ENCODE measurements around the gene ESF1. TPM values are rescaled to one million over a fixed set of nuclear protein-coding genes. Genes with fewer than 3 reads are reported as not detected.

Gene ESF1
- total and polyA plus RNA-seq, 8 donors, result 11.3 to 32.4 (median 26.0) TPM

- no peak for TF ChIP-seq CTCF (IDR thresholded peaks at IDR 0.05)
- Histone ChIP-seq H3K27me3 (peaks cover 0 to 6% of the 10 kb centered on the region in 2 donors), H3K27ac (no peak overlapping the region), H3K36me3 (no peaks in the 10 kb centered on the region), H3K4me3 (no peak overlapping the region), H3K9me3 (no peaks in the 10 kb centered on the region), H3K4me1 (peaks cover 0 to 7% of the 10 kb centered on the region in 2 donors)
- ATAC-seq, result no peak
- intact Hi-C loops (cut with DNase I), result loop anchor here in 1 of 2 donors (10.0 kb wide), 1 partner anchor 230 kb away; no protein-coding TSS in a partner anchor
- DNase-seq, result no peak
Measured at GRCh38 chr20:13824459-13824858, 39.7 kb upstream of the ESF1 start.

GRCh38 chr20:13822459-13822858 is 37.7 kb upstream of the ESF1 start:
- TF ChIP-seq CTCF (IDR thresholded peaks at IDR 0.05), result no peak
- Histone ChIP-seq H3K4me1 (peaks cover 0 to 7% of the 10 kb centered on the region in 2 donors), H3K27me3 (no peaks in the 10 kb centered on the region), H3K27ac (no peak overlapping the region), H3K4me3 (no peak overlapping the region), H3K36me3 (peaks cover 0 to 14% of the 10 kb centered on the region in 2 donors), H3K9me3 (no peaks in the 10 kb centered on the region)
- intact Hi-C loops (cut with DNase I), result loop anchor here in 1 of 2 donors (10.0 kb wide), 1 partner anchor 232 kb away; no protein-coding TSS in a partner anchor
- ATAC-seq, result no peak
- DNase-seq, result no peak

GRCh38 chr20:13821876-13822275 is 37.2 kb upstream of the ESF1 start:
- no peak overlapping the region for H3K27ac ChIP-seq
- DNase-seq, result no peak
- intact Hi-C loops (cut with DNase I), result loop anchor here in 1 of 2 donors (10.0 kb wide), 1 partner anchor 233 kb away; no protein-coding TSS in a partner anchor
- no peaks in the 10 kb centered on the region for H3K27me3 ChIP-seq
- peaks cover 0 to 7% of the 10 kb centered on the region in 2 donors for H3K4me1 ChIP-seq
- H3K36me3 ChIP-seq, result peaks cover 0 to 20% of the 10 kb centered on the region in 2 donors
- peak; percentile 85 for ATAC-seq
- H3K4me3 ChIP-seq, result no peak overlapping the region
- TF ChIP-seq CTCF (IDR thresholded peaks at IDR 0.05), result no peak
- no peaks in the 10 kb centered on the region for H3K9me3 ChIP-seq

- peak; percentile 83 for ATAC-seq
- no peaks in the 10 kb centered on the region for H3K27me3 ChIP-seq
- peaks cover 0 to 37% of the 10 kb centered on the region in 2 donors for H3K36me3 ChIP-seq
- TF ChIP-seq CTCF (IDR thresholded peaks at IDR 0.05), result peak; percentile 37 to 73
- intact Hi-C loops (cut with DNase I), result loop anchor here in 1 of 2 donors (10.0 kb wide), 1 partner anchor 235 kb away; no protein-coding TSS in a partner anchor
- H3K4me1 ChIP-seq, result peaks cover 0 to 7% of the 10 kb centered on the region in 2 donors
- peak in 2 of 4 donors; percentile 10 to 40 for DNase-seq
- H3K4me3 ChIP-seq, result no peak overlapping the region
- H3K9me3 ChIP-seq, result no peaks in the 10 kb centered on the region
- H3K27ac ChIP-seq, result no peak overlapping the region
Measured at GRCh38 chr20:13819885-13820645, 35.3 kb upstream of the ESF1 start.

- no peak for TF ChIP-seq CTCF (IDR thresholded peaks at IDR 0.05)
- peaks cover 0 to 64% of the 10 kb centered on the region in 2 donors for H3K36me3 ChIP-seq
- H3K9me3 ChIP-seq, result no peaks in the 10 kb centered on the region
- H3K27me3 ChIP-seq, result no peaks in the 10 kb centered on the region
- H3K4me1 ChIP-seq, result peaks cover 0 to 3% of the 10 kb centered on the region in 2 donors
- DNase-seq (no peak), ATAC-seq (no peak)
- H3K27ac ChIP-seq, result no peak overlapping the region
- no peak overlapping the region for H3K4me3 ChIP-seq
- intact Hi-C loops (cut with DNase I), result no loop called here
Measured at GRCh38 chr20:13817342-13817741, 32.6 kb upstream of the ESF1 start.
